Osteoblast (primary cell): Measurements from ENCODE around the gene FBXO9. TPM values are rescaled to one million over a fixed set of nuclear protein-coding genes. Genes with fewer than 3 reads are reported as not detected.

Experiments
- DNase-seq: peaks from one replicate; pipeline ENCODE4 v3.0.0; 2011; ENCODE audit warnings: low spot score, mixed read lengths; ENCODE audit not compliant: insufficient read length; ENCODE audit errors: missing footprints
- H2AFZ ChIP-seq: 2 replicates; pipeline ENCODE4 v1.6.0; 2011; ENCODE audit warnings: mild to moderate bottlenecking, low read length
- H3K27ac ChIP-seq: 2 replicates; pipeline ENCODE4 v1.5.1; 2011; ENCODE audit warnings: mild to moderate bottlenecking, low read depth, low read length, moderate library complexity
- H3K27me3 ChIP-seq: 2 replicates; pipeline ENCODE4 v1.6.0; 2012; ENCODE audit warnings: mild to moderate bottlenecking, control low read depth, inconsistent platforms, low read length, moderate library complexity; ENCODE audit not compliant: insufficient read depth
- H3K36me3 ChIP-seq: 2 replicates; pipeline ENCODE4 v1.5.1; 2011; ENCODE audit warnings: mild to moderate bottlenecking, low read length, control low read depth, moderate library complexity; ENCODE audit not compliant: insufficient read depth
- H3K4me1 ChIP-seq: 2 replicates; pipeline ENCODE4 v1.5.1; 2011; ENCODE audit warnings: mild to moderate bottlenecking, low read length, control low read depth, moderate library complexity; ENCODE audit not compliant: insufficient read depth
- H3K4me2 ChIP-seq: 2 replicates; pipeline ENCODE4 v1.6.0; 2011; ENCODE audit warnings: mild to moderate bottlenecking, low read length; ENCODE audit not compliant: insufficient read depth
- H3K4me3 ChIP-seq: fragments of 200-600 bp; sonication (generic); 3 replicates; pipeline ENCODE4 v1.5.1; 2012; ENCODE audit warnings: mild to moderate bottlenecking, low read length, inconsistent platforms; ENCODE audit not compliant: insufficient read depth
- H3K79me2 ChIP-seq: 2 replicates; pipeline ENCODE4 v1.6.0; 2012; ENCODE audit warnings: mild to moderate bottlenecking, low read length, control low read depth, inconsistent platforms; ENCODE audit not compliant: insufficient read depth
- H3K9me3 ChIP-seq: 2 replicates; pipeline ENCODE4 v1.5.1; 2011; ENCODE audit warnings: low read depth, low read length, control low read depth
- H4K20me1 ChIP-seq: 2 replicates; pipeline ENCODE4 v1.6.0; 2012; ENCODE audit warnings: mild to moderate bottlenecking, low read length, control low read depth; ENCODE audit not compliant: insufficient read depth
- CTCF ChIP-seq: IDR thresholded peaks from 2 replicates; pipeline ENCODE4 v1.5.1; 2011; ENCODE audit warnings: mild to moderate bottlenecking, low read depth, low read length, moderate library complexity; ENCODE audit errors: extremely low read depth
- total RNA-seq: library from RNA; depleted of rRNA; stranded (reverse); fragments of >200 nt; gene quantifications from 2 replicates; pipeline ENCODE4 v1.2.3, GENCODE V29; 2012

FBXO9 gene
- total RNA-seq, 1 donor: 53.6 TPM

- peaks cover 16% of the 10 kb centered on the region for H3K27me3 ChIP-seq
- no peaks in the 10 kb centered on the region for H3K4me1 ChIP-seq
- no peak overlapping the region for H3K27ac ChIP-seq
- no peak overlapping the region for H3K4me2 ChIP-seq
- no peak for TF ChIP-seq CTCF
- no peak overlapping the region for H3K4me3 ChIP-seq
- H3K36me3 ChIP-seq: no peaks in the 10 kb centered on the region
- DNase-seq: no peak
- no peaks in the 10 kb centered on the region for H3K9me3 ChIP-seq
- no peak overlapping the region for H2AFZ ChIP-seq
- H3K79me2 ChIP-seq: no peaks in the 10 kb centered on the region
- no peaks in the 10 kb centered on the region for H4K20me1 ChIP-seq
Measured at GRCh38 chr6:53134601-53135235, 69.5 kb downstream of the FBXO9 start.

- Histone ChIP-seq H3K79me2 (no peaks in the 10 kb centered on the region), H3K4me3 (no peak overlapping the region), H2AFZ (no peak overlapping the region), H3K4me2 (no peak overlapping the region), H4K20me1 (no peaks in the 10 kb centered on the region), H3K27ac (no peak overlapping the region), H3K9me3 (no peaks in the 10 kb centered on the region), H3K4me1 (no peaks in the 10 kb centered on the region), H3K36me3 (no peaks in the 10 kb centered on the region), H3K27me3 (peaks cover 13% of the 10 kb centered on the region)
- no peak for DNase-seq
- TF ChIP-seq CTCF: no peak
Measured at GRCh38 chr6:53136000-53136609, 70.9 kb downstream of the FBXO9 start.

DNA sequence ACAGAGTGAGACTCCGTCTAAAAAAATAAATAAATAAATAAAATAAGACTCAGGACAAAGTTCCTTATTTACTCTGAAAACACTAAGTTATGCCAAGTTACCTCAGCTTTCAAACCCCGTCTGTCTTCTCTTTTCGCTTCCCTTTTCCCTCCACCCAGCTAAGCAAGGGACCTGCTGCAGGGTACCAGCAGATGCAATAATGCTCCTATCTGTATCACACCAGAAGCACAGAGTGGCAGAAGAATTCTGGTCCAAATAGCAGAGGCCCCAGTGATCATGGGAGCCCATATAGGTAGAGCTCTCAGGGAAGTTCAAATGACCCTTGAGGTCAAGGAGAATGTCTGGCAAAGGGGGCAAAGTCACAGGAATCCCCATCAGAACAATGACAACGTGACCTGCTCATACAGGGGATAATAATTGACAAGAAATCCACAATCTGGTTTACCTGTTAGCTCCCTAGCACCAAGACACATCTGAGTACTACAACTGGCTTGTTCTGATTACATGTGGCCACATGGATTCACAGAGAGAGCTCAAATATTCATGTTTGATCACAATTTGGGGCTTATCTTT is 74.7 kb downstream of the FBXO9 start:
- Histone ChIP-seq H3K9me3 (no peaks in the 10 kb centered on the region), H3K79me2 (no peaks in the 10 kb centered on the region), H3K27me3 (peaks cover 17% of the 10 kb centered on the region), H3K4me1 (no peaks in the 10 kb centered on the region), H4K20me1 (no peaks in the 10 kb centered on the region), H3K27ac (no peak overlapping the region), H3K36me3 (no peaks in the 10 kb centered on the region), H2AFZ (no peak overlapping the region), H3K4me3 (no peak overlapping the region), H3K4me2 (no peak overlapping the region)
- no peak for TF ChIP-seq CTCF
- DNase-seq: no peak

- no peaks in the 10 kb centered on the region for H3K36me3 ChIP-seq
- no peak for TF ChIP-seq CTCF
- H2AFZ ChIP-seq: no peak overlapping the region
- H3K4me1 ChIP-seq: no peaks in the 10 kb centered on the region
- no peaks in the 10 kb centered on the region for H3K9me3 ChIP-seq
- H3K27me3 ChIP-seq: peaks cover 16% of the 10 kb centered on the region
- no peak overlapping the region for H3K4me2 ChIP-seq
- H3K4me3 ChIP-seq: no peak overlapping the region
- no peak overlapping the region for H3K27ac ChIP-seq
- DNase-seq: no peak
- no peaks in the 10 kb centered on the region for H3K79me2 ChIP-seq
- H4K20me1 ChIP-seq: no peaks in the 10 kb centered on the region
Measured at GRCh38 chr6:53142810-53143209, 77.6 kb downstream of the FBXO9 start.
